Measurements from ENCODE around the gene FBXO15. TPM values are rescaled to one million over a fixed set of nuclear protein-coding genes. Genes with fewer than 3 reads are reported as not detected.
A peak's percentile ranks its signal among the peaks of the same experiment; 100 is the strongest.

FBXO15 gene
- total and polyA plus RNA-seq, 2 of the 13 experiments (the other 11 are each of a cell fraction or from before 2014, with no cell fraction given), result 0.09 to 0.12 TPM

DNA sequence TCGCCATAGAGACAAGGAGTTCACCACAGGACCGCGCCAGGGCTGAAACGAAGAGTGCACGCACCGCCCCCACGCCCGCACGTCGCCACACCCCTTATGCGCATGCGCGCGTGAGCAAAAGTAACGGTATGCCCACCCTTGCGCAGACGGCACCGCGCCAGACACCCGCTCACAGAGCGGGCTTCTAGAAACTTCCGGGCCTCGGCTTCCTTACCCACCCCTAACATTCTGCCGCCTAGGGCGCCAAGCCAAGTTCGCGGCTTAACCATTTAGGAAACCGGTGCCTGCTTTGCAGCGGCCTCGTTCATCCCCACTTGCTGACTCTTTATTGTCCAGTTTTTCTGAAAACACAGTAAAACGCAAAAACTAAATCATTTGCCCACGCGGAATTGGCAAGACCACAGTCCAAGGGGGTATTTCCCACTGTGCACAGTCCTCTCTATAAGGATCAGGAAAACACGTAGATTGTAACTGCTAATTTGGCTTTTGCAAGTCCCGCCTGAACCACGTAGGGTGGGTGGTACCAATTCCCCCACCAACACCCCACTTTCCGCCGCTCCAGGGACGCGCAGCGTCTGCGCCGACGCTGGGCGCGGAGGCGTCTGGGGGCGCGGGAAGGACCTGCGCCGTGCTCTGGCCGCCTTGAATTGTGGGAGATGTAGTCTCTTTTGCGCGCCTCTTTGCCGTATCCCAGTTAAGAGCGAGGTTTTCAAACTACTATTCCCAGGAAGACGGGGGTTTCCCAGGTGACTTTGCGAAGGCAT, at the start of gene FBXO15, which contains the start of gene TIMM21 (continued):
- TF ChIP-seq ZFP90 (CRISPR knock-in tag; IDR thresholded peaks at IDR 0.05; ENCODE audit: borderline replicate concordance), result peak; percentile 85
- TF ChIP-seq, protein P1, sequence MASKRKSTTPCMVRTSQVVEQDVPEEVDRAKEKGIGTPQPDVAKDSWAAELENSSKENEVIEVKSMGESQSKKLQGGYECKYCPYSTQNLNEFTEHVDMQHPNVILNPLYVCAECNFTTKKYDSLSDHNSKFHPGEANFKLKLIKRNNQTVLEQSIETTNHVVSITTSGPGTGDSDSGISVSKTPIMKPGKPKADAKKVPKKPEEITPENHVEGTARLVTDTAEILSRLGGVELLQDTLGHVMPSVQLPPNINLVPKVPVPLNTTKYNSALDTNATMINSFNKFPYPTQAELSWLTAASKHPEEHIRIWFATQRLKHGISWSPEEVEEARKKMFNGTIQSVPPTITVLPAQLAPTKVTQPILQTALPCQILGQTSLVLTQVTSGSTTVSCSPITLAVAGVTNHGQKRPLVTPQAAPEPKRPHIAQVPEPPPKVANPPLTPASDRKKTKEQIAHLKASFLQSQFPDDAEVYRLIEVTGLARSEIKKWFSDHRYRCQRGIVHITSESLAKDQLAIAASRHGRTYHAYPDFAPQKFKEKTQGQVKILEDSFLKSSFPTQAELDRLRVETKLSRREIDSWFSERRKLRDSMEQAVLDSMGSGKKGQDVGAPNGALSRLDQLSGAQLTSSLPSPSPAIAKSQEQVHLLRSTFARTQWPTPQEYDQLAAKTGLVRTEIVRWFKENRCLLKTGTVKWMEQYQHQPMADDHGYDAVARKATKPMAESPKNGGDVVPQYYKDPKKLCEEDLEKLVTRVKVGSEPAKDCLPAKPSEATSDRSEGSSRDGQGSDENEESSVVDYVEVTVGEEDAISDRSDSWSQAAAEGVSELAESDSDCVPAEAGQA (IDR thresholded peaks at IDR 0.05; ENCODE audit: low read depth), result peak; percentile 88
- TF ChIP-seq, protein P1 (CRISPR knock-in tag; IDR thresholded peaks at IDR 0.05; ENCODE audit: borderline replicate concordance), result no peak; the same call in 1 of the 2 replicates
- peak; percentile 21; the same call in 1 of the 2 replicates for TF ChIP-seq SMAD9 (CRISPR knock-in tag; IDR thresholded peaks at IDR 0.05)
- peak; percentile 74 for TF ChIP-seq ZNF788 (CRISPR knock-in tag; IDR thresholded peaks at IDR 0.05; ENCODE audit: borderline replicate concordance)
- no peak for TF ChIP-seq MIER2 (CRISPR knock-in tag; IDR thresholded peaks at IDR 0.05)
- 0 out of 2 replicates have a peak, but pooled peaks have one; percentile 72 for TF ChIP-seq ZNF367 (CRISPR knock-in tag; IDR thresholded peaks at IDR 0.05; ENCODE audit: borderline replicate concordance)
- TF ChIP-seq, protein P2, sequence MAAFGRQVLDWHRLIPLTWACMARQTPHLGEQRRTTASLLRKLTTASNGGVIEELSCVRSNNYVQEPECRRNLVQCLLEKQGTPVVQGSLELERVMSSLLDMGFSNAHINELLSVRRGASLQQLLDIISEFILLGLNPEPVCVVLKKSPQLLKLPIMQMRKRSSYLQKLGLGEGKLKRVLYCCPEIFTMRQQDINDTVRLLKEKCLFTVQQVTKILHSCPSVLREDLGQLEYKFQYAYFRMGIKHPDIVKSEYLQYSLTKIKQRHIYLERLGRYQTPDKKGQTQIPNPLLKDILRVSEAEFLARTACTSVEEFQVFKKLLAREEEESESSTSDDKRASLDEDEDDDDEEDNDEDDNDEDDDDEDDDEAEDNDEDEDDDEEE (CRISPR knock-in tag; IDR thresholded peaks at IDR 0.05), result no peak
- TF ChIP-seq HMG20B (CRISPR knock-in tag; conservative IDR thresholded peaks at IDR 0.05), result 0 out of 2 replicates have a peak, but pooled peaks have one; percentile 26
- TF ChIP-seq ZNF260 (CRISPR knock-in tag; IDR thresholded peaks at IDR 0.05; ENCODE audit: borderline replicate concordance, low read depth), result no peak
- no peak for TF ChIP-seq SP1 (IDR thresholded peaks at IDR 0.05)
- TF ChIP-seq SP1 (CRISPR knock-in tag; IDR thresholded peaks at IDR 0.05), result peak; percentile 58
- peak; percentile 28; the same call in 1 of the 2 replicates for TF ChIP-seq MTA1 (CRISPR knock-in tag; IDR thresholded peaks at IDR 0.05; ENCODE audit: borderline replicate concordance)
- TF ChIP-seq, protein P3, sequence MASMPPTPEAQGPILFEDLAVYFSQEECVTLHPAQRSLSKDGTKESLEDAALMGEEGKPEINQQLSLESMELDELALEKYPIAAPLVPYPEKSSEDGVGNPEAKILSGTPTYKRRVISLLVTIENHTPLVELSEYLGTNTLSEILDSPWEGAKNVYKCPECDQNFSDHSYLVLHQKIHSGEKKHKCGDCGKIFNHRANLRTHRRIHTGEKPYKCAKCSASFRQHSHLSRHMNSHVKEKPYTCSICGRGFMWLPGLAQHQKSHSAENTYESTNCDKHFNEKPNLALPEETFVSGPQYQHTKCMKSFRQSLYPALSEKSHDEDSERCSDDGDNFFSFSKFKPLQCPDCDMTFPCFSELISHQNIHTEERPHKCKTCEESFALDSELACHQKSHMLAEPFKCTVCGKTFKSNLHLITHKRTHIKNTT (CRISPR knock-in tag; IDR thresholded peaks at IDR 0.05), result 0 out of 2 replicates have a peak, but pooled peaks have one; percentile 61
- TF ChIP-seq KAT8 (CRISPR knock-in tag; IDR thresholded peaks at IDR 0.05), result peak; percentile 85
- TF ChIP-seq NKX3-1 (CRISPR knock-in tag; IDR thresholded peaks at IDR 0.05), result peak; percentile 97
- peak; percentile 76 for TF ChIP-seq AGO2 (optimal IDR thresholded peaks at IDR 0.05; ENCODE audit: low read depth, low read length)
- TF ChIP-seq SMYD3 (CRISPR knock-in tag; IDR thresholded peaks at IDR 0.05), result peak; percentile 62; the same call in 1 of the 2 replicates
- peak; percentile 90 for TF ChIP-seq BRD4 (CRISPR knock-in tag; IDR thresholded peaks at IDR 0.05)
- TF ChIP-seq, protein P4, sequence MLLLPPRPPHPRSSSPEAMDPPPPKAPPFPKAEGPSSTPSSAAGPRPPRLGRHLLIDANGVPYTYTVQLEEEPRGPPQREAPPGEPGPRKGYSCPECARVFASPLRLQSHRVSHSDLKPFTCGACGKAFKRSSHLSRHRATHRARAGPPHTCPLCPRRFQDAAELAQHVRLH (CRISPR knock-in tag; IDR thresholded peaks at IDR 0.05; ENCODE audit: borderline replicate concordance, low read depth), result peak; percentile 68; the same call in 1 of the 2 replicates
- no peak for TF ChIP-seq CBX2 (IDR thresholded peaks at IDR 0.05; ENCODE audit: low read depth, low read length)
- no peak for TF ChIP-seq CBX2 (CRISPR knock-in tag; IDR thresholded peaks at IDR 0.05; ENCODE audit: low read depth)
